ENCODE results near the gene PTGER1.

Gene PTGER1

GRCh38 chr19:14497228-14497921 is 22.2 kb upstream of the PTGER1 start:
- TF ChIP-seq, protein P1, sequence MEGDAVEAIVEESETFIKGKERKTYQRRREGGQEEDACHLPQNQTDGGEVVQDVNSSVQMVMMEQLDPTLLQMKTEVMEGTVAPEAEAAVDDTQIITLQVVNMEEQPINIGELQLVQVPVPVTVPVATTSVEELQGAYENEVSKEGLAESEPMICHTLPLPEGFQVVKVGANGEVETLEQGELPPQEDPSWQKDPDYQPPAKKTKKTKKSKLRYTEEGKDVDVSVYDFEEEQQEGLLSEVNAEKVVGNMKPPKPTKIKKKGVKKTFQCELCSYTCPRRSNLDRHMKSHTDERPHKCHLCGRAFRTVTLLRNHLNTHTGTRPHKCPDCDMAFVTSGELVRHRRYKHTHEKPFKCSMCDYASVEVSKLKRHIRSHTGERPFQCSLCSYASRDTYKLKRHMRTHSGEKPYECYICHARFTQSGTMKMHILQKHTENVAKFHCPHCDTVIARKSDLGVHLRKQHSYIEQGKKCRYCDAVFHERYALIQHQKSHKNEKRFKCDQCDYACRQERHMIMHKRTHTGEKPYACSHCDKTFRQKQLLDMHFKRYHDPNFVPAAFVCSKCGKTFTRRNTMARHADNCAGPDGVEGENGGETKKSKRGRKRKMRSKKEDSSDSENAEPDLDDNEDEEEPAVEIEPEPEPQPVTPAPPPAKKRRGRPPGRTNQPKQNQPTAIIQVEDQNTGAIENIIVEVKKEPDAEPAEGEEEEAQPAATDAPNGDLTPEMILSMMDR (conservative IDR thresholded peaks at IDR 0.05; ENCODE audit: low read depth, low read length): no peak
- H3K4me3 ChIP-seq (ENCODE audit: low read depth, low read length): no peak overlapping the region
- no peak for DNase-seq (ENCODE audit: low read depth)

DNA sequence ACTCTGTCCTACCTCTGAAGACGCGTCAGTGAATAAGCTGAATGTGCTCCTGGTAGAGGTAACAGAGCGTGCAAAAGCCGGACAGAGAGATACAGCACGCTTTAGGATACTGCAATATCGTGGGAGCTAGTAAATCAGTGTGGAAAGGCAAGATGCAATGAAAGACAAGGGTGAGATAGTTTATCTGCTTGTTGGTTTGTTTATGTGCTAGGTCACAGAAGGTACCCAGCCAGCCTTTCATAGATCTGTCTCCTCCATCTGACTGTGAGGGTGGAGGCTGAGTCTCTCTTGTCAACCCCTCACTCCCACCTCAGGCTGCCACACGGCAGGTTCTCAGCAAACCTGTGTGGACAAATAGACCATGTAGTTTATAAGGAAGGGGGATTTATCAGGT is 21.7 kb upstream of the PTGER1 start:
- DNase-seq (ENCODE audit: low read depth): no peak
- TF ChIP-seq, protein P1 (conservative IDR thresholded peaks at IDR 0.05; ENCODE audit: low read depth, low read length): no peak
- no peak overlapping the region for H3K4me3 ChIP-seq (ENCODE audit: low read depth, low read length)

DNA sequence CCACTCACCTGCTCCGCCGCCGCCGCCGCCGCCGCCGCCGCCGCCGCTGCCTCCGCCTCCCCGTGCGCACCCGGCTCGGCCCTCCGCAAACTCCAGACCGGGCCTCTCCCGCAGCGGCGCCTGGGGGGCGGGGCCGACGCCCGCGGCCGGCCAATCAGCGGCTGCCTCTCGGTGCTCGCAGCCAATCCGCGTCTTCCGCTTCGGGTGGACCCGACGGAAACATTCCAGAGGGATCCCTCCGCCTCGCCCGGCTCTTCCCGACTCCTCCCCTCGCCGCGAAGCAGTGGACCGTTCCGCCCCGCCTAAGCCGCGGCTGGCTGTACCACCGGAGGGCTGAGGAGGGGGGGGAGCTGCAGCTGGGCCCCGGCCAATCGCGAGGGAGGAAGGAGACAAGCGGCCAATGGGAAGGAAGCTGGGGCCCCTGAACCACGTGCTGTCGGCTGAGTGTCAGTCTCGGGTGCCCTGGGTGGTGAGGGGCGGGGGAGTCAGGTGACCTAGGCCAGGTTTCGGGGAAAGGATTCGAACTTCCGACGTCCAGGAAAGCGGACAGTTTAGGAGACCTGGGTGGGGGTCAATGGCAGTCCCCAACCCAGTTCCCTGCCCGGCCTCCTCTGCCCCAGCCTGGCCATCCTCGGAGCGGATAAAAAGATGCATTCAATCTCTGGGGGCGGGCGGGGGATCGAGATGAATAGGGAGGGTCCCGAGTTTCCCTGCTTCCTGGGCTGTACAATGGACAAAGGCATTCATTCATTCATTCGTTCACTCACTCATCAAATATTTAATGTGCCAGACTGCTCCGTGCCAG is 21.1 kb upstream of the PTGER1 start, which contains the start of gene GIPC1:
Gene GIPC1, minus strand, starts transcription at position 99 of the 805 bp plus-strand sequence. CDS start 13,151 bp downstream, outside the sequence.
- TF ChIP-seq, protein P1 (conservative IDR thresholded peaks at IDR 0.05; ENCODE audit: low read depth, low read length): no peak
- peak within 1 kb of the TSS; percentile 83 for H3K4me3 ChIP-seq (ENCODE audit: low read depth, low read length)
- DNase-seq (ENCODE audit: low read depth): peak; percentile 100

DNA sequence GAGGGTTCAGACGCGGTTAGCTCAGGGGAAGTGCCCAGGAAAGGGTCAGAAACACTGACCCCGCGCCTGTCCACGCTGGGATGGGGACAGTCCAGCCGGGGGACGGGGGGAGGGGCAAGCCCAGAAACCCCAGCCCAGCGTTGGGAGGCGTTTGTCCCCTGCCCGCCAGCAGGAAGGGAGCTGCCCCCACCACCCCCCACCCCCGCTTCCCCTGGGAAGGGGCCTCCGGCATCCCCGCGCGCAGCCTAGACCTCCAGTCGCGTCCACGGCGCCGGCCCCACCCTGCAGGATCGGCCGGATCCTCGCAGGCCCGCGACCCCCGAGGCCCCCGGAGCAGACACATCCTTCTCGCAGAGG is 20.5 kb upstream of the PTGER1 start:
- H3K4me3 ChIP-seq (ENCODE audit: low read depth, low read length): peak overlapping the region; percentile 83
- TF ChIP-seq, protein P1 (conservative IDR thresholded peaks at IDR 0.05; ENCODE audit: low read depth, low read length): no peak
- DNase-seq (ENCODE audit: low read depth): no peak

GRCh38 chr19:14494910-14495671 is 19.9 kb upstream of the PTGER1 start:
- H3K4me3 ChIP-seq (ENCODE audit: low read depth, low read length): peak overlapping the region; percentile 83
- no peak for DNase-seq (ENCODE audit: low read depth)
- TF ChIP-seq, protein P1 (conservative IDR thresholded peaks at IDR 0.05; ENCODE audit: low read depth, low read length): no peak

- DNase-seq (ENCODE audit: low read depth): no peak
- TF ChIP-seq, protein P1 (conservative IDR thresholded peaks at IDR 0.05; ENCODE audit: low read depth, low read length): no peak
- H3K4me3 ChIP-seq (ENCODE audit: low read depth, low read length): peak overlapping the region; percentile 83
These were observed 19.3 kb upstream of the PTGER1 start for GRCh38 chr19:14494411-14494810.
